ENCODE measurements around the gene SRD5A1.

SRD5A1 gene

DNA sequence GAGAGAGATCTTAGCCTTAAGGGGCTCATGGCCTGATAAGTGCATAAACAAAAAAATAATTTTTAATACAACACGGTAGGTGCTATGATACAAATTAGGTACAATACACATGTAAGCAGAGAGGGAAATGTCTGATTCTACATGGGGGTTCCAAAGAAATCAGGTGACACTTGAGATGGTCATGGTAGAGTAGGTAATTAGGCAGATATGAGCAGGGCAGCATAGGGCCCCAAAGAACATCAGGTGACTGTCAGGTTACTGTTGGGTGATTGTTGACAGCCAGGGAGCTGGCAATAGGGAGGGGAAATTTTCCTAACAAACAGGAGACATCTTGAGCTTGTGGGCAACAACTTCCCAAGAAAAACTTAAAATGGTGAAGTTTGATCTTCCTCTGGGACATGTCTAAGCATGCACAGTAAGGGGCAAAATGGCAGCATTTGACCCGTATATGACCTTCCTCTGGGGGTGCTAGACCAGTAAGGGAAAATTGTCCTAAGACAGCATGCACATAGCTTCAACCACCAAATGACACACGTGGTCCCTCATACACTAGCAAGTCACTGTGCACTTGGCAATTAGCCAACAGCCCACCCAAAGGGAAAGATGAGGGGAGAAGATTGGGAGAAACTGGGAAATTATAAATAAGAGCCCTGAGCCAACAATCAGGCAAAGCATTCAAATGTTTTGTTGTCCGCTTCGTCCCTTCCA is 42.7 kb downstream of the SRD5A1 start (continued):
- TF ChIP-seq, protein P1, sequence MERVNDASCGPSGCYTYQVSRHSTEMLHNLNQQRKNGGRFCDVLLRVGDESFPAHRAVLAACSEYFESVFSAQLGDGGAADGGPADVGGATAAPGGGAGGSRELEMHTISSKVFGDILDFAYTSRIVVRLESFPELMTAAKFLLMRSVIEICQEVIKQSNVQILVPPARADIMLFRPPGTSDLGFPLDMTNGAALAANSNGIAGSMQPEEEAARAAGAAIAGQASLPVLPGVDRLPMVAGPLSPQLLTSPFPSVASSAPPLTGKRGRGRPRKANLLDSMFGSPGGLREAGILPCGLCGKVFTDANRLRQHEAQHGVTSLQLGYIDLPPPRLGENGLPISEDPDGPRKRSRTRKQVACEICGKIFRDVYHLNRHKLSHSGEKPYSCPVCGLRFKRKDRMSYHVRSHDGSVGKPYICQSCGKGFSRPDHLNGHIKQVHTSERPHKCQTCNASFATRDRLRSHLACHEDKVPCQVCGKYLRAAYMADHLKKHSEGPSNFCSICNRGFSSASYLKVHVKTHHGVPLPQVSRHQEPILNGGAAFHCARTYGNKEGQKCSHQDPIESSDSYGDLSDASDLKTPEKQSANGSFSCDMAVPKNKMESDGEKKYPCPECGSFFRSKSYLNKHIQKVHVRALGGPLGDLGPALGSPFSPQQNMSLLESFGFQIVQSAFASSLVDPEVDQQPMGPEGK (CRISPR knock-in tag; IDR thresholded peaks at IDR 0.05; ENCODE audit: borderline replicate concordance) = no peak
- no peak for TF ChIP-seq TOX (CRISPR knock-in tag; IDR thresholded peaks at IDR 0.05; ENCODE audit: borderline replicate concordance)
- TF ChIP-seq OSR1 (CRISPR knock-in tag; IDR thresholded peaks at IDR 0.05) = no peak

DNA sequence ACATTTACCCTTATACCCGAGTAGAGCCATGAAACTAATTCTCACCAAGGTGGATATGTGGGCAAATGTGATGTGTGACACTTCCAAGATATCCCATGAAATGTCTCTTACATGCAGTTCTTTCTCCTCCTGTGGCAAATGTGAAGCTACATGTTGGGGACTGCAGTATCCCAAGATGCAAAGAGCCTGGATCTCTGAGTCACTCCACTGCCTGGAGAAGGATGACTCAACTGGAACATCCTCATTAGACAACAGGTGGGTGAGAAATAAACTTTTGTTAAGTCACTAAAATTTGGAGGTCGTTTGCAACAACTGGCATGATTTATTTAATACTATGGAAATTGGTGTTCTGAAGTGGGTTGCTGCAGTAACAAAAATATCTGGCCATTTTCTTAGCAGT is 43.5 kb downstream of the SRD5A1 start:
- ATAC-seq = no peak
- TF ChIP-seq PPARA (CRISPR knock-in tag; IDR thresholded peaks at IDR 0.05; ENCODE audit: borderline replicate concordance) (no peak), BACH2 (CRISPR knock-in tag; IDR thresholded peaks at IDR 0.05; ENCODE audit: borderline replicate concordance) (no peak), ZFP30 (CRISPR knock-in tag; IDR thresholded peaks at IDR 0.05) (no peak), RARB (CRISPR knock-in tag; IDR thresholded peaks at IDR 0.05) (no peak), ZFP3 (CRISPR knock-in tag; IDR thresholded peaks at IDR 0.05) (no peak), ZC3H10 (CRISPR knock-in tag; IDR thresholded peaks at IDR 0.05) (no peak), TOX (CRISPR knock-in tag; IDR thresholded peaks at IDR 0.05; ENCODE audit: borderline replicate concordance) (no peak), ZNF565 (CRISPR knock-in tag; conservative IDR thresholded peaks at IDR 0.05; ENCODE audit: low read depth) (no peak), TCF4 (CRISPR knock-in tag; IDR thresholded peaks at IDR 0.05; ENCODE audit: borderline replicate concordance) (no peak), ZNF8 (CRISPR knock-in tag; IDR thresholded peaks at IDR 0.05) (no peak), GLIS3 (CRISPR knock-in tag; IDR thresholded peaks at IDR 0.05) (no peak), ISL1 (CRISPR knock-in tag; IDR thresholded peaks at IDR 0.05) (no peak)
- TF ChIP-seq, protein P2, sequence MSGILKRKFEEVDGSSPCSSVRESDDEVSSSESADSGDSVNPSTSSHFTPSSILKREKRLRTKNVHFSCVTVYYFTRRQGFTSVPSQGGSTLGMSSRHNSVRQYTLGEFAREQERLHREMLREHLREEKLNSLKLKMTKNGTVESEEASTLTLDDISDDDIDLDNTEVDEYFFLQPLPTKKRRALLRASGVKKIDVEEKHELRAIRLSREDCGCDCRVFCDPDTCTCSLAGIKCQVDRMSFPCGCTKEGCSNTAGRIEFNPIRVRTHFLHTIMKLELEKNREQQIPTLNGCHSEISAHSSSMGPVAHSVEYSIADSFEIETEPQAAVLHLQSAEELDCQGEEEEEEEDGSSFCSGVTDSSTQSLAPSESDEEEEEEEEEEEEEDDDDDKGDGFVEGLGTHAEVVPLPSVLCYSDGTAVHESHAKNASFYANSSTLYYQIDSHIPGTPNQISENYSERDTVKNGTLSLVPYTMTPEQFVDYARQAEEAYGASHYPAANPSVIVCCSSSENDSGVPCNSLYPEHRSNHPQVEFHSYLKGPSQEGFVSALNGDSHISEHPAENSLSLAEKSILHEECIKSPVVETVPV (CRISPR knock-in tag; IDR thresholded peaks at IDR 0.05) = no peak
- TF ChIP-seq, protein P3, sequence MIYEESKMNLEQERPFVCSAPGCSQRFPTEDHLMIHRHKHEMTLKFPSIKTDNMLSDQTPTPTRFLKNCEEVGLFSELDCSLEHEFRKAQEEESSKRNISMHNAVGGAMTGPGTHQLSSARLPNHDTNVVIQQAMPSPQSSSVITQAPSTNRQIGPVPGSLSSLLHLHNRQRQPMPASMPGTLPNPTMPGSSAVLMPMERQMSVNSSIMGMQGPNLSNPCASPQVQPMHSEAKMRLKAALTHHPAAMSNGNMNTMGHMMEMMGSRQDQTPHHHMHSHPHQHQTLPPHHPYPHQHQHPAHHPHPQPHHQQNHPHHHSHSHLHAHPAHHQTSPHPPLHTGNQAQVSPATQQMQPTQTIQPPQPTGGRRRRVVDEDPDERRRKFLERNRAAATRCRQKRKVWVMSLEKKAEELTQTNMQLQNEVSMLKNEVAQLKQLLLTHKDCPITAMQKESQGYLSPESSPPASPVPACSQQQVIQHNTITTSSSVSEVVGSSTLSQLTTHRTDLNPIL (CRISPR knock-in tag; IDR thresholded peaks at IDR 0.05; ENCODE audit: low read depth) = no peak
- TF ChIP-seq, protein P4, sequence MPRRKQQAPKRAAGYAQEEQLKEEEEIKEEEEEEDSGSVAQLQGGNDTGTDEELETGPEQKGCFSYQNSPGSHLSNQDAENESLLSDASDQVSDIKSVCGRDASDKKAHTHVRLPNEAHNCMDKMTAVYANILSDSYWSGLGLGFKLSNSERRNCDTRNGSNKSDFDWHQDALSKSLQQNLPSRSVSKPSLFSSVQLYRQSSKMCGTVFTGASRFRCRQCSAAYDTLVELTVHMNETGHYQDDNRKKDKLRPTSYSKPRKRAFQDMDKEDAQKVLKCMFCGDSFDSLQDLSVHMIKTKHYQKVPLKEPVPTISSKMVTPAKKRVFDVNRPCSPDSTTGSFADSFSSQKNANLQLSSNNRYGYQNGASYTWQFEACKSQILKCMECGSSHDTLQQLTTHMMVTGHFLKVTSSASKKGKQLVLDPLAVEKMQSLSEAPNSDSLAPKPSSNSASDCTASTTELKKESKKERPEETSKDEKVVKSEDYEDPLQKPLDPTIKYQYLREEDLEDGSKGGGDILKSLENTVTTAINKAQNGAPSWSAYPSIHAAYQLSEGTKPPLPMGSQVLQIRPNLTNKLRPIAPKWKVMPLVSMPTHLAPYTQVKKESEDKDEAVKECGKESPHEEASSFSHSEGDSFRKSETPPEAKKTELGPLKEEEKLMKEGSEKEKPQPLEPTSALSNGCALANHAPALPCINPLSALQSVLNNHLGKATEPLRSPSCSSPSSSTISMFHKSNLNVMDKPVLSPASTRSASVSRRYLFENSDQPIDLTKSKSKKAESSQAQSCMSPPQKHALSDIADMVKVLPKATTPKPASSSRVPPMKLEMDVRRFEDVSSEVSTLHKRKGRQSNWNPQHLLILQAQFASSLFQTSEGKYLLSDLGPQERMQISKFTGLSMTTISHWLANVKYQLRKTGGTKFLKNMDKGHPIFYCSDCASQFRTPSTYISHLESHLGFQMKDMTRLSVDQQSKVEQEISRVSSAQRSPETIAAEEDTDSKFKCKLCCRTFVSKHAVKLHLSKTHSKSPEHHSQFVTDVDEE (CRISPR knock-in tag; IDR thresholded peaks at IDR 0.05) = no peak
- TF ChIP-seq, protein P1 (CRISPR knock-in tag; IDR thresholded peaks at IDR 0.05; ENCODE audit: borderline replicate concordance) = no peak

DNA sequence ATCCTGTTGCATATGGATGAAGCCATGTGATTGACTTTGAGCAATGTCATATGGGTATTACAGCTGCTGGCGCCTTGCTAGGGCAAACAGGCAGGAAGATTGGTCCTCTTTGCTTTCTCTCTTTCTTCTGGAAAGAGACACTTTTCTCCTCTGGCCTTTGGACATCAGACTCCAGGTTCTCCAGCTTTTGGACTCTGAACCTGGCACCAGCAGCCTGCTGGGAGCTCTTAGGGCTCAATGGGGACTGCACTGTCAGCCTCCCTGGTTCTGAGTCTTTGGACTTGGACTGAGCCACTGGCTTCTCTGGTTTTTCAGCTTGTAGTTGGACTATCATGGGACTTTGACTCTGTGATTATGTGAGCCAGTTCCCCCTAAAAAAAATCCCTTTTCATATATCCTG is 45.1 kb downstream of the SRD5A1 start:
- ATAC-seq = no peak
- TF ChIP-seq, protein P4 (CRISPR knock-in tag; IDR thresholded peaks at IDR 0.05) = no peak
- TF ChIP-seq ZNF565 (CRISPR knock-in tag; conservative IDR thresholded peaks at IDR 0.05; ENCODE audit: low read depth) = no peak
- TF ChIP-seq RARB (CRISPR knock-in tag; IDR thresholded peaks at IDR 0.05) = no peak
- TF ChIP-seq, protein P3 (CRISPR knock-in tag; IDR thresholded peaks at IDR 0.05; ENCODE audit: low read depth) = no peak
- TF ChIP-seq BACH2 (CRISPR knock-in tag; IDR thresholded peaks at IDR 0.05; ENCODE audit: borderline replicate concordance) = no peak
- no peak for TF ChIP-seq ZFP30 (CRISPR knock-in tag; IDR thresholded peaks at IDR 0.05)
- no peak for TF ChIP-seq ESRRG (CRISPR knock-in tag; IDR thresholded peaks at IDR 0.05)
- no peak for TF ChIP-seq ZC3H10 (CRISPR knock-in tag; IDR thresholded peaks at IDR 0.05)

All from SK-N-SH treated with all-trans-retinoic acid at 6 μM for 48 hours (cell line).